SK-N-SH (cell line): ENCODE results near the gene GAL. TPM values are rescaled to one million over a fixed set of nuclear protein-coding genes. Genes with fewer than 3 reads are reported as not detected.
"Not testable (repeated sequence)": the region's sequence is repeated elsewhere in the genome, so short reads cannot be mapped to it uniquely, and the experiment has no call there.

Experiments
- CTCF ChIA-PET: fragments of 300-600, 350-600 bp; formaldehyde crosslinking; extraction: SDS; loops from one replicate; lab custom pipeline; 2021; lab: Yijun Ruan, JAX
- POLR2A ChIA-PET: fragments of 350-600 bp; sonication (Branson Sonifier 250); formaldehyde crosslinking; extraction: SDS; loops from one replicate; lab custom pipeline; 2020; ENCODE audit warnings: antibody characterized with exemption, inconsistent platforms; lab: Yijun Ruan, JAX
- DNase-seq: peaks from one replicate; pipeline ENCODE4 v3.0.0; 2012
- H2AFZ ChIP-seq: fragments of 200-600 bp; sonication (generic); 2 replicates; pipeline ENCODE4 v1.8.1; 2016; ENCODE audit warnings: antibody characterized with exemption, mild to moderate bottlenecking, low read depth
- H3F3A ChIP-seq: fragments of 200-600 bp; sonication (generic); replicated peaks from 2 replicates; pipeline ENCODE3; 2016; ENCODE audit warnings: antibody characterized with exemption, mild to moderate bottlenecking; ENCODE audit not compliant: insufficient read depth
- H3K27ac ChIP-seq, 2 experiments: fragments of 200-500 bp in 1 of 2; fragments of 200-600 bp in 1 of 2; sonication (Bioruptor generic) in 1 of 2; sonication (generic), shearing (Covaris generic) in 1 of 2; 2 replicates each; pipeline versions ENCODE4 v1.5.1 to v1.6.1; 2014 to 2016; ENCODE audit warnings: low read depth in 2 of 2, inconsistent platforms in 1 of 2, low read length in 1 of 2, mild to moderate bottlenecking in 1 of 2, mixed read lengths in 1 of 2
- H3K27me3 ChIP-seq: fragments of 200-600 bp; sonication (generic), shearing (Covaris generic); 2 replicates; pipeline ENCODE4 v1.6.1; 2016; ENCODE audit warnings: mixed run types; ENCODE audit not compliant: insufficient read depth
- H3K36me3 ChIP-seq, 2 experiments: fragments of 200-500 bp in 1 of 2; fragments of 200-600 bp in 1 of 2; sonication (Bioruptor generic) in 1 of 2; sonication (generic) in 1 of 2; replicated peaks in 1 of 2; 2 replicates each; pipeline versions ENCODE3 to v1.5.1; 2014 to 2016; ENCODE audit warnings: low read length in 1 of 2, mild to moderate bottlenecking in 1 of 2; ENCODE audit not compliant: insufficient read depth in 2 of 2, control insufficient read depth in 1 of 2
- H3K4me1 ChIP-seq, 2 experiments: fragments of 200-500 bp in 1 of 2; fragments of 200-600 bp in 1 of 2; sonication (Bioruptor generic) in 1 of 2; sonication (generic), shearing (Covaris generic) in 1 of 2; 2 replicates each; pipeline versions ENCODE4 v1.5.1 to v1.6.1; 2014 to 2016; ENCODE audit warnings: low read depth in 1 of 2, low read length in 1 of 2, mixed run types in 1 of 2; ENCODE audit not compliant: insufficient read depth in 2 of 2, control insufficient read depth in 1 of 2
- H3K4me2 ChIP-seq: fragments of 200-600 bp; sonication (generic), shearing (Covaris generic); 2 replicates; pipeline ENCODE4 v1.6.1; 2017; ENCODE audit warnings: mixed run types
- H3K4me3 ChIP-seq, 2 experiments: fragments of 200-500 bp in 1 of 2; fragments of 200-600 bp in 1 of 2; sonication (Bioruptor generic) in 1 of 2; sonication (generic), shearing (Covaris generic) in 1 of 2; 2 replicates each; pipeline versions ENCODE4 v1.5.1 to v1.8.1; 2014 to 2016; ENCODE audit warnings: low read depth in 2 of 2, inconsistent platforms in 1 of 2, low read length in 1 of 2, mild to moderate bottlenecking in 1 of 2, mixed read lengths in 1 of 2, moderate library complexity in 1 of 2
- H3K79me2 ChIP-seq: fragments of 200-600 bp; sonication (generic); 2 replicates; pipeline ENCODE4 v1.8.1; 2017; ENCODE audit warnings: mild to moderate bottlenecking; ENCODE audit not compliant: insufficient read depth
- H3K9ac ChIP-seq: fragments of 200-600 bp; sonication (generic); 2 replicates; pipeline ENCODE4 v1.6.1; 2017; ENCODE audit warnings: mixed run types
- H3K9me2 ChIP-seq: fragments of 200-600 bp; sonication (generic); 2 replicates; pipeline ENCODE4 v1.6.1; 2017; ENCODE audit warnings: mixed run types
- H3K9me3 ChIP-seq: fragments of 200-600 bp; sonication (generic); 2 replicates; pipeline ENCODE4 v1.6.1; 2017; ENCODE audit warnings: mixed run types, mild to moderate bottlenecking, moderate library complexity
- H4K20me1 ChIP-seq: fragments of 200-600 bp; sonication (generic); 2 replicates; pipeline ENCODE4 v1.6.1; 2017; ENCODE audit warnings: mild to moderate bottlenecking, mixed run types; ENCODE audit not compliant: insufficient read depth
- CTCF ChIP-seq: fragments of 200-600 bp; sonication (generic); IDR thresholded peaks from 2 replicates; pipeline ENCODE4 v1.6.1; 2017; ENCODE audit warnings: antibody characterized with exemption, mild to moderate bottlenecking, moderate library complexity
- EP300 ChIP-seq, 2 experiments: IDR thresholded peaks; 2 replicates each; pipeline versions ENCODE4 v1.4.0 to v1.6.1; 2012; ENCODE audit warnings: borderline replicate concordance in 1 of 2, low read depth in 1 of 2, low read length in 1 of 2
- EZH2phosphoT487 ChIP-seq: fragments of 200-600 bp; sonication (generic); IDR thresholded peaks from 2 replicates; pipeline ENCODE4 v1.6.1; 2017; ENCODE audit warnings: low read depth, mixed run types, mild to moderate bottlenecking, antibody characterized with exemption, moderate library complexity, borderline replicate concordance
- FOSL2 ChIP-seq: IDR thresholded peaks from 2 replicates; pipeline ENCODE4 v1.4.0; 2012; ENCODE audit warnings: low read depth, mild to moderate bottlenecking, moderate library complexity, borderline replicate concordance
- FOXJ3 ChIP-seq: sonication (generic); formaldehyde crosslinking; IDR thresholded peaks from 2 replicates; pipeline ENCODE4 v1.5.1; 2020; ENCODE audit warnings: mild to moderate bottlenecking, missing genetic modification reagents
- GATA2 ChIP-seq: sonication (generic); formaldehyde crosslinking; IDR thresholded peaks from 2 replicates; pipeline ENCODE4 v1.5.0; 2020; ENCODE audit warnings: mild to moderate bottlenecking, missing genetic modification reagents
- MEF2A ChIP-seq: IDR thresholded peaks from 2 replicates; pipeline ENCODE4 v1.4.0; 2012; ENCODE audit warnings: low read depth, borderline replicate concordance
- MXI1 ChIP-seq: IDR thresholded peaks from 2 replicates; pipeline ENCODE4 v1.6.1; 2012; ENCODE audit warnings: mild to moderate bottlenecking, low read depth, low read length, improper control_type of control experiment
- RFX5 ChIP-seq: IDR thresholded peaks from 2 replicates; pipeline ENCODE4 v1.6.1; 2012; ENCODE audit warnings: mild to moderate bottlenecking, improper control_type of control experiment, low read length
- WGBS: methylation state at CpG from one replicate; pipeline ENCODE4 v1.1.6; 2017; ENCODE audit warnings: low lambda C conversion rate; 5-methylcytosine and 5-hydroxymethylcytosine counted together
- polyA plus RNA-seq, 3 experiments: library from polyadenylated mRNA; depleted of rRNA; stranded (reverse); fragments of >200 nt; gene quantifications; 2 replicates each; pipeline ENCODE4 v1.2.3, GENCODE V29; 2012

GAL gene
- polyA plus RNA-seq (2012; rRNA removed): 1.6 and 1.8 TPM in 2 replicates
- 2.0 and 2.5 TPM in 2 replicates for polyA plus RNA-seq (2012; cell fraction: cytosol; rRNA removed)
- 0.44 and 1.1 TPM in 2 replicates for polyA plus RNA-seq (2012; cell fraction: nucleus; rRNA removed)

GRCh38 chr11:68684385-68685356, at the start of gene GAL:
Gene GAL (plus strand): TSS chr11:68684544. CDS start chr11:68684924, 380 bp downstream.
- Histone ChIP-seq H3K36me3 (no peaks in the 10 kb centered on the region), H3K79me2 (no peaks in the 10 kb centered on the region), H3K4me1 (peaks cover 0 to 37% of the 10 kb centered on the region in 2 experiments; a peak in 1 of 4 replicates), H3K9me2 (no peaks in the 10 kb centered on the region), H3K4me3 (peak within 1 kb of the TSS in 1 of 2 experiments; percentile 43; a peak in 2 of 4 replicates), H3F3A (no peaks in the 10 kb centered on the region), H3K27ac (peak within 1 kb of the TSS in 1 of 2 experiments; percentile 58; a peak in 1 of 4 replicates), H3K27me3 (peaks cover 39% of the 10 kb centered on the region), H3K4me2 (peak within 1 kb of the TSS; percentile 65; the same call in 1 of the 2 replicates), H4K20me1 (no peaks in the 10 kb centered on the region), H2AFZ (no peak within 1 kb of the TSS), H3K9me3 (no peaks in the 10 kb centered on the region), H3K9ac (no peak within 1 kb of the TSS)
- POLR2A ChIA-PET: interaction anchor here (1.2 kb wide), 1 partner anchor 206 kb away, joined by 3 read pairs; no protein-coding TSS in a partner anchor
- peak; percentile 91 for DNase-seq
- WGBS: 42% methylated on average over 29 of the region's 113 CpGs
- TF ChIP-seq CTCF (no peak), FOSL2 (no peak), EZH2phosphoT487 (no peak), EP300 (IDR thresholded peaks at IDR 0.05; ENCODE audit: borderline replicate concordance in 1 of 2, low read depth in 1 of 2, low read length in 1 of 2) (no peak), MEF2A (no peak), MXI1 (peak; percentile 52; the same call in 1 of the 2 replicates), RFX5 (no peak), FOXJ3 (no peak), GATA2 (CRISPR knock-in tag) (peak; percentile 23; the same call in 1 of the 2 replicates)
- TF ChIP-seq, all 33 proteins: peak for 2
- CTCF ChIA-PET: interaction anchor here (0.7 to 0.8 kb wide), 3 partner anchors 11 to 35 kb away, joined by 3 read pairs; no protein-coding TSS in a partner anchor

- H3K27ac ChIP-seq, DNase-seq, H3K9me2 ChIP-seq, H3K9me3 ChIP-seq, H3K36me3 ChIP-seq, H3K4me2 ChIP-seq, H3K4me3 ChIP-seq, H3K27me3 ChIP-seq, H3K9ac ChIP-seq, POLR2A ChIA-PET, H3K4me1 ChIP-seq, H2AFZ ChIP-seq, H4K20me1 ChIP-seq, H3K79me2 ChIP-seq, H3F3A ChIP-seq: not testable (repeated sequence)
- 37% methylated on average over 7 of the region's 7 CpGs for WGBS
- CTCF ChIA-PET: interaction anchor here (0.7 kb wide), 1 partner anchor 163 kb away, joined by 4 read pairs; no protein-coding TSS in a partner anchor
Measured at GRCh38 chr11:68634606-68635005, 49.7 kb upstream of the GAL start.

- H3K4me1 ChIP-seq, DNase-seq, POLR2A ChIA-PET, H3K9me3 ChIP-seq, H3K27ac ChIP-seq, H2AFZ ChIP-seq, H3K27me3 ChIP-seq, H3K4me2 ChIP-seq, H3F3A ChIP-seq, H3K4me3 ChIP-seq, H3K9ac ChIP-seq, H3K9me2 ChIP-seq, H3K79me2 ChIP-seq, H4K20me1 ChIP-seq, H3K36me3 ChIP-seq: not testable (repeated sequence)
- CTCF ChIA-PET: interaction anchor here (0.7 kb wide), 2 partner anchors 163 kb away, joined by 3 to 4 read pairs; no protein-coding TSS in a partner anchor
- WGBS: 82% methylated on average over 7 of the region's 7 CpGs
Measured at GRCh38 chr11:68635172-68635571, 49.2 kb upstream of the GAL start.

- POLR2A ChIA-PET, H2AFZ ChIP-seq, H3K4me3 ChIP-seq, H3K9me2 ChIP-seq, H3K27me3 ChIP-seq, H3K36me3 ChIP-seq, H4K20me1 ChIP-seq, H3K79me2 ChIP-seq, DNase-seq, H3K9me3 ChIP-seq, H3F3A ChIP-seq, H3K4me2 ChIP-seq, H3K9ac ChIP-seq, H3K27ac ChIP-seq, H3K4me1 ChIP-seq: not testable (repeated sequence)
- WGBS: 69% methylated on average over 10 of the region's 10 CpGs
- CTCF ChIA-PET: interaction anchor here (0.7 kb wide), 1 partner anchor 163 kb away, joined by 3 read pairs; no protein-coding TSS in a partner anchor
Measured at GRCh38 chr11:68635883-68636282, 48.5 kb upstream of the GAL start.
